ENCODE results near the gene IFI27L2. TPM values are rescaled to one million over a fixed set of nuclear protein-coding genes. Genes with fewer than 3 reads are reported as not detected.

IFI27L2 gene
- total and polyA plus RNA-seq, 2 experiments from 2014 or later = 23.4 to 38.5 TPM

- TF ChIP-seq CTCF (conservative IDR thresholded peaks at IDR 0.05; ENCODE audit: low read depth in 2 of 2) (no peak), JUNB (IDR thresholded peaks at IDR 0.05; ENCODE audit: unreplicated experiment) (no peak), EZH2 (IDR thresholded peaks at IDR 0.05; ENCODE audit: low read depth, unreplicated experiment) (no peak), EZH2phosphoT487 (IDR thresholded peaks at IDR 0.05; ENCODE audit: unreplicated experiment) (no peak), ZNF331 (CRISPR knock-in tag; IDR thresholded peaks at IDR 0.05; ENCODE audit: low read depth) (no peak)
These were observed 48.0 kb downstream of the IFI27L2 start (continued) for GRCh38 chr14:94081386-94081820.

DNA sequence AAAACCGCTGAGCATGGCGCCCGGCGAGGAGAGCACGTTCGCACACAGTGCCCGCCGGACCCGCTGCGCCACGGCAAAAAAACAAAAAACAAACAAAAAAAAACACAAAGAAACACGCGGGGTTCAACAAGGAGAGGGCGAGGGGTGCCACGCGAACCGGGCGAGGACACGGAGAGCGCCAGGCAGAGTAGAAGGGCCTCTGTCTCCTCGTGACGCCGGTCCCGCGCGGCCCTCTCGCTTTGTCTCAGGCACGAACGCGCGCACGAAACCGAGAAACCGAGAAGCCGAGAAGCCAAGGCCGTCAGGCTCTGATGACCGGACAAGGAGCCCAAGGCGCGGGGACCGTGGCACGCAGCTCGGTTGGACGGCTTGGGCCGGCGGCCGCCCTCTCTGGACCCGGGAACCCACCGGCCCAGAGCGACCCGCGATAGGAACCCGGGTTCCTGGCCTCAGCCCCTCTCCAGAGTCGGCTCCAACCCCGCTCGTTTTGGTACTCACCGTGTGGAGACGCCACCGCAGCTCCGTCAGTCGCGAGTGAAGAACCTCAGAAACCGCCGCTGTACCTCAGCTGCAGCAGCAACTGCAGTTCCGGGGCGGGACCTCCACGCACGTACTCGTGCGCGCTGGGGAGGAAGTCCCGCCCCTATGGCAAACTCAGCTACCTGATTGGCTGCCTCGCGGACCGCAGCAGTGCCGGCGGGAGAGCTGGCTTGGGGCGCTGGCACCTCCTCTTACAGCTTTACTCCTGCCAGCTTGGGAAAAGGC lies 48.6 kb downstream of the IFI27L2 start, which contains the start of the genes DDX24 and IFI27L1:
Gene DDX24 (minus strand): TSS at position 582 of the 765 bp plus-strand sequence. CDS start 1,460 bp downstream, outside the sequence.
Gene IFI27L1 (plus strand): TSS at position 690 of the 765 bp plus-strand sequence. CDS start 15,628 bp downstream, outside the sequence.
- peak; percentile 99 for ATAC-seq
- Mint-ChIP-seq H3K27ac (peak within 1 kb of the TSS; percentile 92), H3K9me3 (no peaks in the 10 kb centered on the region; the same call in 2 of the 3 replicates)

More for the DNA sequence above, 48.6 kb downstream of the IFI27L2 start, which contains the start of the genes DDX24 and IFI27L1:
- H3K27me3 ChIP-seq (ENCODE audit: insufficient read depth) = no peaks in the 10 kb centered on the region
- H3F3A ChIP-seq (replicated peaks; ENCODE audit: low read depth) = no peaks in the 10 kb centered on the region
- H2AFZ ChIP-seq = peak within 1 kb of the TSS; percentile 90
- TF ChIP-seq STAT1 (IDR thresholded peaks at IDR 0.05; ENCODE audit: unreplicated experiment) = no peak
- peak; percentile 94 for TF ChIP-seq POLR2AphosphoS5 (IDR thresholded peaks at IDR 0.05; ENCODE audit: low read depth)
- 0 out of 2 replicates have a peak, but pooled peaks have one; percentile 18 for TF ChIP-seq ETS1 (IDR thresholded peaks at IDR 0.05)
- TF ChIP-seq EZH2phosphoT487 (IDR thresholded peaks at IDR 0.05; ENCODE audit: unreplicated experiment) = no peak
- TF ChIP-seq EZH2 (IDR thresholded peaks at IDR 0.05; ENCODE audit: low read depth, unreplicated experiment) = no peak
- TF ChIP-seq ZNF462 (CRISPR knock-in tag; IDR thresholded peaks at IDR 0.05) = no peak
- peak; percentile 56 for TF ChIP-seq CREB1 (CRISPR knock-in tag; IDR thresholded peaks at IDR 0.05; ENCODE audit: low read depth)
- H3K79me2 ChIP-seq (replicated peaks; ENCODE audit: insufficient read depth) = peaks cover 59% of the 10 kb centered on the region
- H3K27ac ChIP-seq (ENCODE audit: low read depth) = 0 out of 2 replicates have a peak within 1 kb of the TSS, but pooled peaks have one; percentile 30
- DNase-seq (ENCODE audit: low spot score) = peak; percentile 97
- peaks cover 11% of the 10 kb centered on the region; the same call in 1 of the 2 replicates for H3K36me3 ChIP-seq (ENCODE audit: insufficient read depth)
- no peaks in the 10 kb centered on the region for H3K9me2 ChIP-seq (ENCODE audit: insufficient read depth)
- H4K20me1 ChIP-seq (replicated peaks; ENCODE audit: insufficient read depth) = peaks cover 37% of the 10 kb centered on the region
- Mint-ChIP-seq H3K4me1 (peaks cover 24% of the 10 kb centered on the region), H3K4me3 (peak within 1 kb of the TSS; percentile 98), H3K36me3 (ENCODE audit: low read depth) (peaks cover 36% of the 10 kb centered on the region), H3K27me3 (ENCODE audit: insufficient read depth, low read depth, poor library complexity) (peaks cover 2% of the 10 kb centered on the region)
- peak within 1 kb of the TSS; percentile 99 for H3K4me3 ChIP-seq
- peak within 1 kb of the TSS; percentile 87 for H3K4me2 ChIP-seq
- H3K4me1 ChIP-seq (ENCODE audit: insufficient read depth) = peaks cover 16% of the 10 kb centered on the region
